NK-92 (cell line): Measurements from ENCODE around the gene GATAD1.
"Not testable (repeated sequence)": the region's sequence is repeated elsewhere in the genome, so short reads cannot be mapped to it uniquely, and the experiment has no call there.

Experiments
- DNase-seq: peaks from one replicate; lab custom pipeline; 2025; ENCODE audit not compliant: unreplicated experiment; lab: John Stamatoyannopoulos, UW

The GATAD1 gene

DNA sequence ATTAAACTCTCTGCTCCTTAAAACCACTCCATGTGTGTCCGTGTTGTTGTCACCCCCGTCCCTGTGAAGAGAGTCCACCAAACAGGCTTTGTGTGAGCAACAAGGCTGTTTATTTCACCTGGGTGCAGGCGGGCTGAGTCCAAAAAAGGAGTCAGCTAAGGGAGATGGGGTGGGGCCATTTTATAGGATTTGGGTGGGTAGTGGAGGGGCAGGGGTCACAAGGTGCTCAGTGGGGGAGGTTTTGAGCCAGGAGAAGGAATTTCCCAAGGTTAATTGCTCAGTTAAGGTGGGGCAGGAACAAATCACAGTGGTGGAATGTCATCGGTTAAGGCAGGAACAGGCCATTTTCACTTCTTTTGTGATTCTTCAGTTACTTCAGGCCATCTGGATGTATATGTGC, 31.9 kb downstream of the GATAD1 start:
- DNase-seq = not testable (repeated sequence)

DNA sequence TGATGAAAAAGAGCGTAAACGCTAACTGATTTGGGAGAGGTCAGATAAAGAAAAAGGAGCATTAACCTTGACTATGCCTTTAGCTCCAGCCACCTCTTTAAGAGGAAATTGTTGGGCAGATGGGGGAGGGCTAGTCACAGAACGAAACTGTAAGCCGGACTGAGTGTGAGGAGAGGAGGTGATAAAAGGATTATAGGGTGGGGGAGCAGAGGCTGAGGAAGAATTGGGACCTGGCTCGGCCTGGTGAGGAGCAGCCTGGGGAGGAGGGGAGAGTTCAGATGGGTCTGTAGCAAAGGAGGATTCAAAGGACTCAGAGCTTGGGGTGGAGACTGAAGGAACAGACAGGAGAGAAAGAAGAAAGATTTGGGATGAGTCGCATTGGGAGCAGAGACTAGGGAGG, 36.3 kb downstream of the GATAD1 start:
- DNase-seq = not testable (repeated sequence)

DNA sequence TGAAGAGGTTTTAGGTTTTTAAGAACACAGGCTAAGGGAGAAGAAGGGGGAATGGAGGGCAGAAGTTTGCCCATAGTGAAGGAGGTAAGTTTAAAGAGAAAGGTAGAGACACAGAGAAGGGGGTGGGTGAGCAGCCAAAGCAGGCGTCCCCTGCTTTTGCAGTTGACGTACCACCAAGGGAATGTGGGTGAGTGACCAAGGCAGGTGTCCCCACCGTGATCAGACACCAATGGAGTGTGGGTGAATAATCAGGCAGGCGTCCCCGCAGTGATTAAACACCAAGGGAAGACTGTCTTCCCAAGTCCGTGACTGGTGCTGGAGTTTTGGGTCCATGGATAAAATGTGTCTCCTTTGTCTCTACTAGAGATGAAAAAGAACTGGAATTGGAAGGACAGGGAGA, 36.9 kb downstream of the GATAD1 start:
- not testable (repeated sequence) for DNase-seq

DNA sequence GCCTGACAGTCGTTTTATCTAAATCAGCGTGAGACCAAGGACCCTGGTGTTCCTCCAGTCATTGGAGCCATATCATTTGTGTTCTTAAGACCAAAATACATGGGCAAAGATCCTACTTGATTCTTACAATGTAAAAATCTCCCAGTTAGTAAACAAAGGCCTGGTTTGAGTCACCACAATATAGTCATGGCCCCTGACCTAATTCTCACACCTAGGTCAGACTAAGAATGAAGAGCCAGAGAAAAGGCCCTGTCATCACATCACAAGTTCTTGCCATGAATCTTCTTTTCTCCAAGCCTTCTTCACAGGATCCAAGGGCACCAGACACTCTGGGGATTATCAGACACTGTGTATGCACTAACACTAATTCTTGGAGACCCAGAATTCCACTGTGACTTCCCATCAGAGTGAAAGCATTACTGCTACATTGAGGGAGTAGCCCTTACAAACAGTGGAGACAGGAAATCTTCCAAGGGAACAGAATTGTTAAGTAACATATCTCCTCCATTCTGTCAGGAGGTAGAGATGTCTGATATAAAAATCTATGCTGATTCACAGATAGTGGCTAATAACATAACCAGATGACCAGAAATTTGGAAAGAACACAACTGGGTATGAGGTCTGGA, 38.1 kb downstream of the GATAD1 start:
- no peak for DNase-seq

DNA sequence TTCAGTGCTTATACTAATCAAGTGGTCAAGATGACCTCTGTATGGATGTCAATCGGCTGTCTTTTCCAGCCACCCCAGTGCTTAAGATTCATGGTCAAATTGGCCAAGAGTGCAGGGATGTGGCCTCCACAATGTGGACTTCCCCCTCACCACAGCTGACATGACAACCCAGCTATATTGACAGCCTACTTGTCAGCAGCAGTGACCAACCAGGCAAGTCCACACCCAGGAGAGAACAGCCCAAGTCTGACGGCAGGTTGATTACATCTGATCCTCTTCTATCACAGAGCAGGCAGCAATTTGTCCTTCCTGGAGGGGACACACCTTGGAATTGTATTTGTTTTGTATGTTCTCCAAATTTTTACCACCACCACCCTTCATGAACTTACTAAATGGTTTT, 38.7 kb downstream of the GATAD1 start:
- DNase-seq = no peak

DNA sequence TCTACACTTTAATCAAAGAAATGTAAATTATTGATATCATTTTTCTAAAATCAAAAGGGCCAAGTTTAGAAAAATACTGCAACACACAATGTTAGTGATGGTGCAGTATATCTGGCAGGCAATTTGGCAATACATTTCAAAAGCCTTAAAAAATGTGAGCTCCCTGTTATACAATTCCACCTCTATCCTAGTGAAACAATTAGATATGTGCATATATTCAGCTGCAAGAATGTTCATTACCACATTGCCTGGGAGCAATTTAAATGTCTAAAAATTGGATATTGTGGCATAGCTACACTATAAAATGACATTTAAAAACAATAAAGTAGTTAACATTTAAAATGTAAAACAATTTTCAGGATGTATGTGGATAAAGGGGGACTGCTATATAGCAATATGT, 40.5 kb downstream of the GATAD1 start:
- no peak for DNase-seq

DNA sequence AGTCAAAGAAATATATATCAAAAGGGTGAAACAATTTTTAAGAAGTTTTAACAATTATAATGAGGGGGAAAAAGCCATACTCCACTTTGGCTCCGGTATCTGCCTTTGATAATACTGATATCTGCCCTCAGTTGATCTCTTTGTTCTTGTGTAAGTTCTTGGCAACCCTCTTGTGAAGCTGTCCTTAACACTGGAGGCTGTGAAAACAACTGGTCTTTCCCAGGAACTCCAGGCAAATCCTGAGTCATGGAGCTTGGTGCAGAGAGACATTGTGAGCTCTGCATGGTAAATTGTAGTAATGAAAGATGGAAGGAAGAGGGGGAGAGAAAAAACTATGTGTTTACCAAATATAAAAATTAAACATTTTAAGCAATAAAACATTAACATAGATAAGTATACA, 42.4 kb downstream of the GATAD1 start:
- DNase-seq = no peak

DNA sequence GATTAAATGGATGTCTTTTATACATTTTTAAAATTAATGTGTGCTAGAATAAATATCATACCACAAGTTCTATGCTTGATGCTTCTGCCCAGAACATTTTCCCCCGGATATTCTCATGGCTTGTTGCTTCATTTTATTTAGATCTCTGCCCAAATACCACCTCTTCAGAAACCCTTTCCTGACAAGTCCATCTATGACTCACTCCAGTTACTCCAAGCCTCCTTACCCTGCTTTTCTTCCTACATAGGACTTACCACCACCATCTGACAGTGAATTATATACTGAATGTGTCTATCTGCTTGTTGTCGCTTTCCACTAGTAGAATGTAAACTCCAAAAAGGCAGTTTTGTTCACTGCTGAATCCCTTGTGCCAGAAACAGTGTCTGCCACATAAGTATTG, 49.6 kb downstream of the GATAD1 start:
- DNase-seq = no peak

DNA sequence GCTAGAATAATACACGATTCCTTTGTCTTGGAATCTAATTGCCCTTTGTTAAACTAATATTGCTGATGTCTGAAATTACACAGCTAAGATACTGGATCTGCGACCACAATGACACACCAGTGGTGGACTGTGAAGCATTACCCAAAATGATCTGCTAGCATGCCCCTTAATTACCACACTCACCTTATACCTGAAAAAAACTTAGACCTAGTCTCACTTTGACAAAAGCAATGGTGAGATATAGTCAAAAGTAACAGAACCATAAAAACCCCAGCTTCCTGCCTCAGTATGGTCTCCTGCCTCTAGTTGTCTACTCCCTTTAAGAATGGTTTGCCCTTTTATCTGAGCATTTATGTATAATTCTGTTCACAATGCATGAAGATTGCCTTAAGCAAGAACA, 51.3 kb downstream of the GATAD1 start:
- no peak for DNase-seq

DNA sequence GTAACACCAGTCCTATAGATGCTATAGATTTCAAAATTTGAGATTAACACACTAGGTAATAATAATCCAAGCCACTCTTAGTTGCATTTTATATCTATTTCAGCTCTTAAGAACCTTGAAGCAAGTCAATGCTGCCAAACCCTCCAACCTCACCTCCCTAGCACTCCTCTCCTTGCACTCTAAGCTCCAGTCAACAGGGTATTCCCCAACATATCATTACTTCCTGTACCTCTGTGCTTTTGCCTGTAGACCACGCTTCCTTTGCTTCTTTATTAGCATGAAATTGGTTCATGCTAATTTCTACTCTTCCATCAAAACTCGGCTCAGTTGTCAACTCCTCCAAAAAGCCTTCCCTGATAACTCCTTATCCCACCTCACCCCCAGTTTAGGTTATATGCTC, 56.5 kb downstream of the GATAD1 start:
- DNase-seq = no peak

DNA sequence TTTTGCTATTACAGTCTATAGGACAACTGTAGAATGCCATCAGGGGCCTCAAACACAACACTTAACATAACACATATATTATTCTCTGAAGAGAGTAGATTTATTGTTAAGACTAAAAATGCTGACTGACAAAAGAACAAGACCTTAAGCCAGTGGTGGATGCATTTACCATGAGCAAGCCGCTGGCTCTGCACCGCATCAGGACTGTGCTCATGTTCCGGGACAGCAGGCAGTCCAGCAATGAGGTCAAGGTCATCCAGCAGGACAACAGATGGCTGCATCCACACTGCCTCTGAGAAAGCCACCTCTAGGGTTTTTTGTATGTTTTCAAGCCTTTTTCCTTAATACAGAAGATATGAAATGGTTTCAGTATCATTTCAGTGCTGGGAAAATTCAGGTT, 57.3 kb downstream of the GATAD1 start:
- no peak for DNase-seq

DNA sequence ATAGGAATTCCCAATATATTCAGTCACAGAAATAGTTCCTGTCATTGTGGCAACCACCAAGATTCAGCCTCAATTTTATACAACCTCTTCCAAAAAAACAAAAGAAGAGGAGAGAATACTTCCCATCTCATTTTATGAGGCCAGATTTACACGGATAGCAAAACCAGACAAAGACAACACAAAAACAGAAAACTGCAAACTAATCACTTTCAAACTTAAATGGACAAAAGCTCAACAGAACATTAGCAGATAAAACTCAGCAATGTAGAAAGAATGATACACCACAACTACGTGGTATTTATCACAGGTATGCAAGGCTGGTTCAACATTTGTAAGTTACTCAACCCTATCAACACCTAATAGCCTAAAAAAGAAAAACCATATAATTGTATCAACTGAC, 59.1 kb downstream of the GATAD1 start:
- no peak for DNase-seq

DNA sequence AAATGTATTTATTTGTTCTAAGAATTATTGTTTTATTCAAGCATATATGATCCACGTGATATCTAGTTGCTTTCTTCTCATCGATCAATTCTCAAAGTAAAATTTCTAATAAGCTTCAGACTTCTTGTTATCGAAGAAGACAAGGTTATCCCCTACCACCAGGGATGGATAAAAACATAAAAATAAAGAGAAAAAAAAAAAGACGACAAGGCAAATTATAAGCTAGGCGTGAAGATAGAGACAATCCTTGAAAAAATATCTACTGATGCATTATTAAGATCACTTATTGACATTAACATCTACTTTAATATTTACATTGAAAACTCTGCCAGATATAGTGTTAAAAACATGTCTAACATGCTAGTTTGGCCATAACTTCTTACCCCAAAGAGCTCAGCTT, 61.7 kb downstream of the GATAD1 start:
- no peak for DNase-seq
